PC-9 (cell line): ENCODE data around the gene TRH.
A peak's percentile ranks its signal among the peaks of the same experiment; 100 is the strongest.
"Not testable (repeated sequence)": the region's sequence is repeated elsewhere in the genome, so short reads cannot be mapped to it uniquely, and the experiment has no call there.

Source experiments
- EZH2 ChIP-seq: fragments of 200-600 bp; sonication (generic); IDR thresholded peaks from 2 replicates; pipeline ENCODE4 v1.8.0; 2017; ENCODE audit warnings: antibody characterized with exemption, low read depth
- TF ChIP-seq, protein P1 (sequence below): fragments of 200-600 bp; sonication (generic); conservative IDR thresholded peaks from 2 replicates; pipeline ENCODE4 v1.6.1; 2017; ENCODE audit warnings: mixed run types, antibody characterized with exemption, mild to moderate bottlenecking, moderate library complexity

GRCh38 chr3:130002666-130003598, 28.4 kb downstream of the TRH start:
- TF ChIP-seq, protein P1, sequence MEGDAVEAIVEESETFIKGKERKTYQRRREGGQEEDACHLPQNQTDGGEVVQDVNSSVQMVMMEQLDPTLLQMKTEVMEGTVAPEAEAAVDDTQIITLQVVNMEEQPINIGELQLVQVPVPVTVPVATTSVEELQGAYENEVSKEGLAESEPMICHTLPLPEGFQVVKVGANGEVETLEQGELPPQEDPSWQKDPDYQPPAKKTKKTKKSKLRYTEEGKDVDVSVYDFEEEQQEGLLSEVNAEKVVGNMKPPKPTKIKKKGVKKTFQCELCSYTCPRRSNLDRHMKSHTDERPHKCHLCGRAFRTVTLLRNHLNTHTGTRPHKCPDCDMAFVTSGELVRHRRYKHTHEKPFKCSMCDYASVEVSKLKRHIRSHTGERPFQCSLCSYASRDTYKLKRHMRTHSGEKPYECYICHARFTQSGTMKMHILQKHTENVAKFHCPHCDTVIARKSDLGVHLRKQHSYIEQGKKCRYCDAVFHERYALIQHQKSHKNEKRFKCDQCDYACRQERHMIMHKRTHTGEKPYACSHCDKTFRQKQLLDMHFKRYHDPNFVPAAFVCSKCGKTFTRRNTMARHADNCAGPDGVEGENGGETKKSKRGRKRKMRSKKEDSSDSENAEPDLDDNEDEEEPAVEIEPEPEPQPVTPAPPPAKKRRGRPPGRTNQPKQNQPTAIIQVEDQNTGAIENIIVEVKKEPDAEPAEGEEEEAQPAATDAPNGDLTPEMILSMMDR = peak; percentile 32; the same call in 1 of the 2 replicates
- TF ChIP-seq EZH2 = not testable (repeated sequence)
